Fibroblast of skin of left quadriceps (primary cell): ENCODE results near the gene SMTNL2.

Experiments
- DNase-seq, 2 experiments: peaks; one replicate each; pipeline ENCODE4 v3.0.0-alpha.2; 2013; ENCODE audit warnings: low read depth in 2 of 2

The SMTNL2 gene

DNA sequence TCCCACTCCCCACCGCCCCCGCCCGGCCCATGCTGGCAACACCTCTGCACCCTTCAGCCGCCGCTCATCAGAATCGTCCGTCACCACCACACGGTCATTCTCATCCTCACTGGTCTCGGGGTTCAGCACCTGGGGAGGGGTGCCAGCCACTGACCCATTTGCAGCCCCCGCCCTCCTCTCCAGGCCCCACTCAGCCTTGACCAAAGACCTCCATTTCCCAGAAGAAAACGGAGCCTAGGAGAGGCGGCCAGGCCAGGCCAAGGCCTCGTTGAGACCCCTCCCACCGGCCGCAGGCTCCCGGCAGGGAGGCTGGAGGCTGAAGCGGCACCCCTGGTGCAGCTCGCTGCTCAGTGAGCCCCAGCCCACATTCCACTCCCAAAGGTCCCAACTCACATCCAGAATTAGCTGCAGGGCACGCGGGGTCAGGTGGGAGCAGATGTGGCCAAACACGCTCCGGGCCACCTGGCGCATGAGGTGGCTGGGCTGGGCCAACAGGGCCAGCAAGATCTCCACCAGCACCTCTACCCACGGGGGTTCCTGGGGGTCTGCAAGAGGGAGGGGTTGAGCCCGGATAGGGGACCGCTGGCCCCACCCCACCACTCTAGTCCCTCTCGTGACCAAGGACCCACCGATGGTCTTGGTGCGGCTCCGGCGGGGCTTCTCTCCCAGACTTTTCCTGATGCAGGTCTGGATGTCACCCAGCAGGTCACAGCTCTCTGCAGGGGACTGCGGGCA lies 38.9 kb upstream of the SMTNL2 start:
- DNase-seq = no peak

DNA sequence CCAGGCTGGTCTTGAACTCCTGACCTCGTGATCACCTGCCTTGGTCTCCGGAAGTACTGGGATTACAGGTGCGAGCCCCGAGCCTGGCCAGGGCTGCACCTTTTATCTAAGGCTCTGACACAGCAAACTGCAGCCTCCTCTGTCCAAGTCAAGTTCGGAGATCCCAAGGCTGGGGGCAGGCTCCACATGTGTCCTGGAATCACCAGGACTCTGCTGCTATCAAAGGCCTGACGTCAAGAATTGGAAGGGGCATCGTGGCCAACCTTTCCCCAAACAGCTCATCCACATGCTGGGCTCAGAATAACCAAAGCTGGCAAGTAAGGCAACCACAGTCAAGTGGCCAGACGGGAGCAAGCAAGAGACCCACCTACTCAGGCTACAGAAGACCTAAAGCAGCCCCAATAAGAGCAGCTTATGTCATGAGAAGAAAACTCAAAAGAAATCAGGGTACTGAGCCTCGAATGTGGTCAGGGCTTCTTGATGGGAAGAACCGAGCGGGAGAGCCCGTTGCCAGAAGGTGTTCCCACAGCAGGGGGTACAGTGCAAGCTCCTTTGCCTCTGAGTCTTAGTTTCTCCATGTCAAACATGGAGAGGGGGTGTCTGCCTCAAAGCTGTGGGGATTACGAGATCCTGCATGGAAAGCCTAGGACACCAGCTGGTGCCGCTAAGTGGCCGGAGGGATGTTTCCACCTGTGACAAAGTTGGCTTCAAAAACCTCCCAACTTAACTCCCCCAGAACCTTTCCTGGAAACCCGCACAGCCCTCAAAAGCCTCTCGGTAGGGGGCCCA lies 37.0 kb upstream of the SMTNL2 start:
- DNase-seq = no peak

DNA sequence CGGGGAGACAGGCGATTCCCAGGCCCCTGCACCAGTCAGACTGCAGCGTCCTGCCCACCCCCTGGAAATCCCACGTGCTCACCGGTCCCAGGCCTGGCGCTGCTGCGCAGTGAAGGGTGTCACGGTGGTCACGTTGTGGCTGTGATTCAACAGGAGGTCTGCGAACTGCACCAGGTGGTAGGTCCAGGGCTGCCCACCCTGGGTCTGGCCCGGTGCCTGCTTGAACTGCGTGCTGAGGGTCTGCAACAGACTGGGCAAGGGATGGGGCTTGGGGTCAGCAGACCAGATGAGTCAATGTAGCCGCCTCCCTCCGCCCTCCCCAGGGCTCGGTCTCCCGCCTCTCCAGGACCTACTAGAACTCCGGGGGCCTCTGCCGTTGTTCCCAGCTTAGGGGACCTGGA lies 36.3 kb upstream of the SMTNL2 start:
- DNase-seq = no peak

DNA sequence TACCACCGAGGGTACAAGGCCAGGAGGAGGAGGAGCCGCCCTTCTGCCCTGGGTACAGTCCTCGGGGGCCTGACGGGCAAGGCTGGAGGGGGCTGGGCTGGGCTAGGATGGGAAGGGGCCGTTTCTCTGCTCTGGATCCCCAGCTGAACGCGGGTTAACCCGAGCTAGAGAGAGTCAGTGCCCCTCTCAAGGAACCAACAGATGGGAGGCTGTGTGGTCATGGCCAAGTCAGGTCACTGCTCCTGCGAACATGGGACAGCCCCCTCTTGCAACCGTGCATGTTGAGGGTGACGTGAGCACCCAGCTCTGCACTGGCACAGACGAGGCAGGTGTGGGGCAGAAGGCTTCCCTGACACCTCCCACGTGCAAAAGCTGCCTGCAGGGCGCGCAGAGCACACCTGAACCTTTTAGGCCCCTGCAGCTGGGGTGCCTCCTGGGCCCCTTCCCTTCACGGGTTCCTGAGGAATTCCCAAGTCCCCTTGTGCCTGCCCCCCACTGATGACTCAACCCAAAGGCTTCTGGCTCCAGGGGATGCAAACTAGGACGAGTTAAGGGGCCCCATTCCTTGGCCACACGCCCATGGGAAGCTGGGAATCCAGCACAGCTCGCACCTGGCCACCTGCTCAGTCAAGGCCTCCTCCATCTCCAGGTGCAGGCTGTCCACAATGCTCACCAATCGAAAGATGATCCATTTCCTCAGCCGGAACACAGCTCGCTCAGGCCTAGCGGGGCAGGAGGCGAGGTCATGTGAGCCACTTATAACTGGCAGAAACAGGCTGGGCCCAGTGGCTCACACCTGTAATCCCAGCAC lies 35.4 kb upstream of the SMTNL2 start:
- DNase-seq = no peak

DNA sequence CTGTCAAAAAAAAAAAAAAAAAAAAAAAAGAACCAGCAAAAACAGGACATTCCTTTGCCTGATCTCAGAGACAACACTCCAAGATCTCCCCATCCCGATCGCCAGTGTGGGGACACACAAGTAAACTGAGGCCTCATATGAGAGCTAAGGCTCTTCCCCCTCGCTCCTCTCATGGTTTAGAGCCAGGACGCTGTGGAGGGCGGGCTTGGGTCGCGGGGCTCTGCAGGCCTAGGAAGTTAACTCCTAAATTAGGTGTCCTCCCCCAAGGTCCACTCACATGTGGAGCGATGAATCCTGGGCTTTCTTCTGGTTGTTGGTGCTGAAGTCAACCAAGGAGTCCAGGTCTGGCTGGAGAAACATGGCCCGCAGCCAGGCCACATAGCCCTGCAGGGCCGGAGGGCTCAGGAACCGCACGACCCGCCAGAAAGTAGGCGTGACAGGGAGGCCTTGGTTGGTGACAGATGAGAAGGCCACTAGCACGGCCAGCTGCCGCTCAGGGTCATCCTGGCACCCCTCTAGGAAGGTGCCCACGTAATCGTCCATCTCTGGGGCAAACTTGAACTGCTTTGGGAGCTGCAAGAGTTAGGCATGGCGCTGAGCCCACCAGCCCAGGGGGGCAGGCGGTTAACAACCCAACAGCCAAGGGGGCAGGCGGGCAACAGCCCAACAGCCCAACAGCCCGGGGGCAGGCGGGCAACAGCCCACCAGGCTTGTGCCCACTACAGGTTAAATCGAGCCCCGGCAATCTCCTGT lies 34.4 kb upstream of the SMTNL2 start:
- DNase-seq = no peak

DNA sequence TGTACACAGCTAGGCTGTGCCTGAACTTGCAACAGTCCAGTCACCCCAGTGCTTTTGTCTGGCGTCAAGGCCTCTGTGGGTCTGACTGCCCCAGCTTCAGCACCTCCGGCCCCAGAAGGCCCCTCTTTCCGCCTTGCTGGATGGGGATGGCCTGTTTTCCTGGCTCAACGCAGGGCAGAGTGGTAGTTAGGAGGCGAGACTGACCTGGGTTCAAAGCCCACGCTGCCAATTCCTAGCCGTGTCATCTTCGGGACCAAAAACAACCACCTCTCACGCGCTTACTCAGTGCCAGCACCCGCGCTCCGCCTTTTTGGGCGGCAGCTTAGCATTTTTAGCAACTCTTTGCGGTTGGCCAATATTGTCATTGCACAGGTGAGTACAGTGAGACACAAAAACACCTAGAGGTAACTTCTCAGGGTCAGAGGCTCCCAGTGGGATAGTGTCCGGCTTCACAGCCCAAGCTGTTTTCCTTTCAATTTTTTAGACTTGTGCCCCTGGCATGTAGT lies 33.7 kb upstream of the SMTNL2 start:
- DNase-seq = no peak

DNA sequence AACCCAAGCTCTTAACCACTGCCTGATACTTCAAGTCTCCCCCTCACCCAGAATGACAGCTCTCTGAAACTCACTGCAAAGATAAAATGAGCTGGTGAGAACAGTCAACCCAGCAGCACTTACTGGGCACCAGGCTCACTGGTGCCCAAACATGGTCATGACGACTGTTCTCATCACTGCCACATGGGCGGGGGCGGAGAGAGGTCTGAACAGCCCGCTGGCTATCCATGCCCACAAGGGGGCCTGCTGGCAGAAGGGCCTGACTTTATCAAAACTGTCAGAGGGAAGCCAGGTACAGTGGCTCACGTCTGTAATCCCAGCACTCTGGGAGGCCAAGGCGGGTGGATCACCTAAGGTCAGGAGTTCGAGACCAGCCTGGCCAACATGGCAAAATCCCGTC lies 33.2 kb upstream of the SMTNL2 start:
- no peak for DNase-seq

DNA sequence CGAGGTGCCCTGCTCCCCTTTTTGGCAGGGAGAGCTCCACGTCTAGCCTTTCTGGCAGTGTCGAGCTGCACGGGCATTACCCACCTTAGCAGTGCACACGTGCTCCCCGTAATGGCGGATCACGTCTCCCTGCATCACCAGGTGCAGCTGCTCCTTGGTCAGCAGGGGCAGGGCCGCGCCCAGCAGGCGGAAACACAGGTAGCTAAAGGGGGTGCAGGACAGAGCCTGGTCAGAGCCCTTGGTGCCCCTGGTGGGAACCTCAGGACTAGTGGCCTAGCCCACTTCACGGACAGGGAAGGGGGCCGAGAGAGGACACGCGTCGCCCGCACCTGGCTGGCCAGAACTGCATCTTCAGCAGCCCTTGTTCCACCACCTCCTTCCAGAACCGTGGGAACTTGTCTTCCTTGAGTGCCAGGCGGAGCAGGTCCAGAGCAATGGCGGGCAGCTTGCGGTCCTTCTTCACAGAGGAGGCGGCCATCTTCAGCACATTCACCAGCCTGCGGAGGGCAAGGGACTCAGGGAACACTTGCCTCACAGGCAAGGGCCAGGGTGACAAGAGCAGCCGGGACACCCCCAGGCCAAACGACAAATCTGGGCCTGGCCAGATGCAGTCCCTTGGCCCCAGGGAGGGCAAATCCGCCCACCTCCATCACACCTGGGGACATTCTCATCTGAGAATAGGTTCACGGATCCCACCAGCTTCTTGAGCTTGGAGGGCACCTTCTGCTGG lies 32.4 kb upstream of the SMTNL2 start:
- DNase-seq = no peak

DNA sequence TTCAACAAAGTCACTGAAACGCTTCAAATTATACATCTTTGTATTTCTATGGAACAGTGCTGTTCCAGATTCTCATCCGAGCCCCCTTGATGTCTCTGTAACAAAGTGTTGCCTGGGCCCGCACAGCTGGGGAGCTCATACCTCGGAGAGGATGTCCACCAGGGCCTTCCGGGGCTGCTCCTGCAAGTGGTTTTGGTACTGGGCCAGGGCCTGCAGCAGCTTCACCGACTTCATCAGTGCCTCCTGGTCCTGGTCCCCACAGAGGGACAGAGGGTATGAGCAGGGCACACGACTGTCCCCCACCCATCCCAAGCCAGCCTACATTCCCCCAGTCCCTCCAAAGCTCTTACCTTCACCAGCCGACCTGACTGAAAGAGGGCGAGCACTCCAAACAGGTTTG lies 30.7 kb upstream of the SMTNL2 start:
- DNase-seq = no peak

DNA sequence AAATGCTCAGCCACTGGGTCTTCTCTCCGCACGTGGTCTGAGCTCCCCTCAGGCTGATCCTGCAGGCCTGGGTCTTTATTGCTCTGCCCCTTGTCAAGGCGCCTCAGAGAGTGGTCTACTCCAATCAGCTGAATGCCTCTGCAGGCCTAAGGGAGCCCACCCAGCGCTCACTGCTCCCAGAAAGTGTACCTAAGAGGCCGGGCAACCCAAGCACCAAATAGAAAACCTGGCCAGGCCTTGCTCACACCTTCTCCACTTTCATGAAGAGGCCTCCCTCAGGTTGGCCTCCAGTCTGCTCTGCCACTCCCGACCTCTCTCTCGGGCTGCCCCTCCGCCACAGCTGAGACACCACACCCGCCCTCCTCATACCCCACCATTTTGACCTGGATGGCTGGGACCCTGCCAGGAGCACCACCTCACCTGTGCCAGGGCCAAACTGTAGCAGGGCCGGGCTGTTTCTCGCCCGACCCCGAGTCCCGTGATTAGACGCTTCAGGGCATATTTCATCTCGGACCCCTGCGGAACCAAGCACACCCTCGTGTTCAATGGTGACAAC lies 29.8 kb upstream of the SMTNL2 start:
- DNase-seq = no peak

DNA sequence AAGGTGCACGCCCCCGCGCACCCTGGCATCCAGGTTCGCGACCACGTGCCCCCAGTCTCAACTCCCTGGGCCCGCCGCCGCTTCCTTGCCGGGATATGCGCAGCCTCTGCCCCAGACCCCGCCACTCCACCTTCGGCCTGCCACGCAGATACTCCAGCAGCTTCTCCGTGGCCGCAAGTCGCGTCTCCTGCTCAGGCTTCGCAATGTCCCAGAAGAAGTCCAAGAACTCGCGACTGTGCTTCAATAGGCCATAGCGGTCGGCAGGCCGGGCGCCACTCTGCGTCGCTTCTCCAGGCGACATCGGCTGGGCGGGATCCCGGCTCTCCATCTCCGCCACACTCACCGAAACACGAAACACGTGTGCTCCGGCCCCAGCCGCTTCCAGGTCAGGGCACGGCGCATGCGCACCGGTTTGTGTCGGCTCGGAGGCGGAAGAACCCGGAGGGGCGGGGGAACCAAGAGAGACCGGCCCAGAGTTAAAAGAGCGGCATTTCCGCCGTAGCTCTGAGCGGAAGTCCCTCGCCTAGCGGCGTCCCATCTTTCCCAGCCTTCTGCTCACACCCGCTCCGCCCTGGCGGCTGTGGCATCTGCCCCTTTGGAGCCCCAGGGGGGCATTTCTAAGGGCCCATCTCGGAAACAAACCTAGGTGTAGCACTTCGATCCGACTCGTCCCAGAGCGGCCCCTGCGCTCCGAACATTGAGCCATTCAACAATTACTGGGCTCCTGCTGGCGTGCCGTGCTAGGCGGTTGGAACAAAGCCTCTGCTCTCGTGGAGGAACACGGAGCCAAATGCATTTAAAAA lies 29.1 kb upstream of the SMTNL2 start, which contains the start of gene MYBBP1A:
MYBBP1A (minus strand) TSS at position 388 of the 803 bp plus-strand sequence; CDS start at position 328, 60 bp downstream.
- DNase-seq = peak; percentile 87 to 88

DNA sequence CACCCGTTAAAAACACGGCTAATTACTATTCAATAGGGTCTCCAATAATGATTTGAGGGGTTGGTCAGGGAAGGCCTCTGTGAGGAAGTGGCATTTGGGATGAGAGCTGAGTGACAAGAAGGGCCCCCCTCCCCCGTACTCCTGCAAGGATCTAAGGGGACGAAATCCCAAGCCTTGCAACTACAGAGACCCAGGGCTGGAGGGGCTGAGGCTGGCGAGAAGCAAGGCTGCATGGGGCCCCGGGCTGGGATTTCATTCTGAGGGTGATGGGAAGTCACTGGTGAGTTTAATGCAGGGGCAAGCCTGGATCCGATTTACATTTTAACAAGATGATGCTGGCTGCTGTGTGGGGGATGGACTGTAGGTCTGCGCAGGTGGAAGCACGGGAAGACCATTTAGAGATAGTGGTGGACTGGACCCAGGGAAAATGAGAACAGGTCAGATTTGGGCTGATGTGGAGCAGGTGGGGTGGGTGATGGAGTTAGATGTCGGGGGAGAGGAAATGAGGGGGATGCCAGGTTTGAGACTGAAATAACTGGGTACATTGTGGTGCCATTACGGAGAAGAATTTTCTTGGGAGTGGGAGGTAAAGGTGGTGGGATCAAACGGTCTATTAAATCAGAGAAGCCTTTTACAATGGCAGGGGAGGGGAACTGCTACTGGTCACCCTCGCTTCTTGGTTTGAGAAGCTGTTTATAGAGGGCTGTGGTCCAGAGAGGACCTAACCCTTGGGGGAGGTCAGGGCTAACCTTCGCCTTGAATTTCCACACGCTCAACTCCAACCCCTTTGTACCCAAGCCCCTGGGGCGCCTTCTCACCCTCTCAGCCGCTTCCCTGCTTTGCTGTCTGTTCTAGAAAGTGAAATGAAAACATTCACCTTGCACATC lies 28.2 kb upstream of the SMTNL2 start:
- no peak for DNase-seq

DNA sequence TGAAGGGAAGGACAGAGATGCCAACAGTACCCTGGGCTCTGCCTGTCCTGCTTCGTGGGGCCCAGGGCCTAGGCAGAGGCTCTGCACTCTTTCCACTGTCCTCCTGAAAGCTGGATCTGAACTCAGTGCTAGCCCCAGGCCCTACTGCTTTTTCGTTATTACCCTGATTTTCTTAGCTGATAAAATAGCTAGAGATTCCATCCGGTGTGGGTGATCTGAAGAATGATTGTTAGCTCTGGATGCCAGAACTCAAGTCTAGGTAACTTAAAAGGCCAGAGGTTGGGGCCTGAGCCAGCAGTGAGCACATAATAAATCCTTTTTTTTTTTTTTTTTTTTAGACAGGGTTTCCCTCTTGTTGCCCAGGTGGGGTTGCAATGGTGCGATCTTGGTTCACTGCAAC lies 27.3 kb upstream of the SMTNL2 start:
- no peak for DNase-seq

DNA sequence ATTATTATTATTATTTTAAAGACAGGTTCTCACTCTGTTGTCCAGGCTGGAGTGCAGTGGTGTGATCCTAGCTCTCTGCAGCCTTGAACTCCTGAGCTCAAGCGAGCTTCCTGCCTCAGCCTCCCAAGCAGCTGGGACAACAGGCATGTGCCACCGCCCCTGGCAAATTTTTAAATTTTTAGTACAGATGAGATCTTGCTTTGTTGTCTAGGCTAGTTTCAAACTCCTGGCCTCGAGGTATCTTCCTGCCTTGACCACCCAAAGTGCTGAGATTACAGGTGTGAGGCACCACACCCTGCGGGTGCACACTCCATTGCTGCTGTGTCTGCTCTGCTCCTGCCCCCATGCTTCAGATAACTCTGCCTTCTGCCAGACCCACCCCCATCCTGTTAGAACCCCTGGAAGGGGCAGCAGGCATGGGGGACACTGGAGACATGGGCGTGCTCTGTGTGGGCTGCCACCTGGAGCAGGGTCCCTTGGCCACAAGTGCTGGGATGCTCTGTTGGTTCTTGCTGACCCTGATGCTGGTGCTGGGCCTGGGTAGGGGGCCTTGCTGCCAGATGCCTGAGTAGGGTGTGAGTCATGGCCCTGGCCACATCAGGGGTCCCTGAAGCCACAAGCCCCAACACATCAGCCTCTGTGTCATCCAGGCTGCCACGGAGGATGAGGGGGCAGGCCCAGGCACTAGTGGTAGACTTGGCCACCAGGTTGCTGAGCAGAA lies 26.5 kb upstream of the SMTNL2 start:
- no peak for DNase-seq

DNA sequence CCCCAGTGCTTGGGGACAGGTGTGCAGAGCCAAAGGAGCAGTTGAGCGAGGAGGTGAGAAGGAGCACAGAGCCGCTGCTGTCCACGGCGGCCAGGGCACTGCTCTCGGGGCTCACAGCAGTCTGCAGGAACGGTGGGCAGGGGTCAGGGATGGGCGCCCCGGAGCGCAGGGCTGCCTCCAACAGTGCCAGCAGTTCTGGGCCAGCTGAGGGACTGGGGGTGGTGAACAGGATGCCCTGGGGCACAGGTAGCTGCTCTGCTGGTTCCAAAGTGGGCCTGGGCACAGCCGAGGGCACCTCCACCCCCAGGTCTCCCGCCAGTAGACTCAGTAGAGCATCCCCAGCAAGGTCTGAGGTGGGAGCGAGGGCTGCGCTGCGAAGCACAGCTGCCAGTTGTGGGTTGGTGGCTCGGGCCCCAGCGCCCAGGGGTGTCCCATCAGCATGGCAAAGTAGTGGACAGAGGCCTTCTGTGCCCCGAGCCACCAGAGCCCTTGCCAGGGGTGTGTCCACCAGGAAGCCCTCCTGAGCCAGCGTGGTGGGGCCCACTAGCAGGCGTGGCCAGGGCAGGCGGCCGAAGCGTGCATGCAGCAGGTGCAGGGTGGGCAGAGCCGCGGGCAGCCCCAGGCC lies 25.9 kb upstream of the SMTNL2 start:
- no peak for DNase-seq

DNA sequence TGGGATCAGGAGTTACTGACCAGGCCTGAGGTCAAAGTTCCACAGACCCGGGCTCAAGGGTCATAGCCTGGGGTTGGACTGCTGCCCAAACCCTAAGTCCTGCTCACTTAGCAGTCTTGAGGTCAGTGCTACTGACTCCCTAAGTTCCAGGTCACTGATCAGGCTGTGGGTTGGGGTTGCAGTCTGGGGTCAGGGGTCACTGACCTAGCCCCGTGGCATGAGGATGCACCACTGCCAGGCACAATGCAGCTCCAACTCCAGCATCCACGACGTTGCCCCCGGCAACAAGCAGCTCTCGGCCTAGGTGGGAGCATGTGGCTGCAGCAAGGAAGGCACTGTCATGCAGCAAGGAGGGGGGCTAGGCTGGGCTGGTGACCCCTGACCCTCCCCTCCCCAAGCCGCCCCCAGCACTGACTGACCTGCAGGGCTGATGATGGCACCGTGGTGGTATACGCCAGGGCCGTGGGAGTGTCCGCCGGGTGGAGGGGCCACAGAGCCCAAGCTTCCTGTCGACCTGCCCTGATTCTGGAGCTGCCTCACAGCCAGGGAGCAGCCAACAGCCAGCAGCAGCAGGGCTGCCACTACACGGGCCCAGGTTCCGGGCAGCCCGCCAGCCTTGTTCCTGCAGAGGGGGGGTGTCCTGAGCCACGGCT lies 25.1 kb upstream of the SMTNL2 start:
- DNase-seq = no peak

DNA sequence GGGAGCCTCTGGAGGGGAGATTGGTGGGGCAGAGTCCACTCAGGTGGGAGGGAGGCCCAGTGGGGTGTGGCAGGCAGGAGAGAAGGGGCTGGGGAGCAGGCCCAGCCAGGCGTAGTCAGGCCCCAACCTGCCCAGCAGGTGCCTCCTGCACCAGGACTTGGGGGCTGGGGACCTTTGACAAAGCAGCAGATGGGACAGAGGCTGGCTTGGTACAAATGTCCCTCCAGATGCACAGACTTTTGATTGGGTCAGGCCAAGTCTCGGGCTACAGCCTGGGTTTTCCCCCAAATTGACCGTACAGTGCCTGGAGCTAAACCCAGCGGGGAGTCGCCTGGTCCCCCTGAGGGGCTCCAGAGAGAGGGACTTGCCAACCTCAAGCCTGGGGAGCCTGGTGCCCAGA lies 24.4 kb upstream of the SMTNL2 start:
- no peak for DNase-seq
